ENCODE data around the gene UFSP1.

UFSP1 gene

DNA sequence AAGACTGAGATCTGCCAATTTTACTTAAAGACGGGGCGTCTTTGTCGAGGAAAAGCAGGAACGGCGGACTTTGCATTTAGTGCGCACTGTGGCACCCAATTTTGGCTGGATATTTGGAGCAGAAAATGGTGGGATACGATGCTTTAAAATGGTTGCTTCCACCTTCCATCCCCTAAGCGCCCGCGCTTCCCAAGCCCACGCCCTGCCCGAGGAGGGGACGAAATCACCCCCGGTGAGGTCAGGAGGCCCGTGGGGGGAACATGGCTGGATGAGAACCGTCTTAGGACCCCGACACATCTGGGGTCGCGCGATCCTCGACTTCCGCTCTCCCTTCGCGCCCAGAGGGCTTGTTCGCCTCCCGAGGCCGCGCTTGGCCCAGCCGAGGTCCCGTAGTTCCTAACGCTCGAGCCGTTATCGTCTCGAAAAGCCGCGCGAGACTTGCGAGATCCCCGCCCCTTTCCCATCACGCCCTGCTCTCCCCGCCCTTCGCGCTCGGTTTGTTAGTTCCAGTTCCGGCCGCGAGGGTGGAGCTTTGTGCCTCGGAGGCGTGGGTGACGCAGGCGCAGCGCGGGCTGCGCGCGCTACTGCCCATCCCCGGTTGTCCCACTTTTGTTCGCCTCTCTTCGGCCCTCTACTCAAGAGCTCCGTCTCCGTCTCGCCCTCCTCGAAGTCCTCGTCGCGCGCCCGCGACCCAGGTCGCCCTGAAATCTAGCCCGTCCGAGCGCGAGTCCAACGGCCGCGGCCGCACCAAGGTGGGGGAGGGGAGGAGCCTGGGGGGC lies 14.7 kb downstream of the UFSP1 start, which contains the start of gene SRRT:
SRRT (plus strand) TSS at position 527 of the 779 bp plus-strand sequence. CDS start 488 bp downstream, outside the sequence.
- Histone ChIP-seq H3K4me2 (ENCODE audit: low read depth, low read length) (peak within 1 kb of the TSS; percentile 95), H4K20me1 (ENCODE audit: insufficient read depth, low read length) (no peaks in the 10 kb centered on the region), H3K9me2 (replicated peaks; ENCODE audit: insufficient read depth, low read length) (no peaks in the 10 kb centered on the region), H3K9me3 (replicated peaks; ENCODE audit: insufficient read depth, low read length) (no peaks in the 10 kb centered on the region), H3F3A (ENCODE audit: insufficient read depth, low read length) (0 out of 2 replicates have a peak, but pooled peaks cover 3% of the 10 kb centered on the region), H3K27ac (ENCODE audit: low read length) (peak within 1 kb of the TSS; percentile 83), H3K9ac (ENCODE audit: low read length) (peak within 1 kb of the TSS; percentile 96), H3K4me1 (ENCODE audit: low read length) (peaks cover 11% of the 10 kb centered on the region; the same call in 1 of the 2 replicates), H3K27me3 (replicated peaks; ENCODE audit: insufficient read depth, low read length) (no peaks in the 10 kb centered on the region), H3K79me2 (ENCODE audit: low read length) (peaks cover 48% of the 10 kb centered on the region), H2AFZ (ENCODE audit: low read length) (peak within 1 kb of the TSS; percentile 92), H3K4me3 (ENCODE audit: low read length) (peak within 1 kb of the TSS; percentile 97), H3K36me3 (replicated peaks; ENCODE audit: insufficient read depth, low read length) (no peaks in the 10 kb centered on the region)
- TF ChIP-seq EZH2 (optimal IDR thresholded peaks at IDR 0.05; ENCODE audit: low read depth, low read length) = no peak
- TF ChIP-seq CTCF (IDR thresholded peaks at IDR 0.05; ENCODE audit: low read length) = no peak
- no peak for TF ChIP-seq EZH2phosphoT487 (IDR thresholded peaks at IDR 0.05; ENCODE audit: low read length)
- peak; percentile 99 for DNase-seq

- Histone ChIP-seq H3K9me2 (replicated peaks; ENCODE audit: insufficient read depth, low read length) (no peaks in the 10 kb centered on the region), H2AFZ (ENCODE audit: low read length) (peak overlapping the region; percentile 92), H3K79me2 (ENCODE audit: low read length) (peaks cover 43% of the 10 kb centered on the region)
These were observed 15.3 kb downstream of the UFSP1 start for GRCh38 chr7:100874300-100874576.

GRCh38 chr7:100873599-100874299 lies 15.8 kb downstream of the UFSP1 start:
- Histone ChIP-seq H3K4me2 (ENCODE audit: low read depth, low read length) (no peak overlapping the region; the same call in 1 of the 2 replicates), H3K79me2 (ENCODE audit: low read length) (peaks cover 38% of the 10 kb centered on the region), H3F3A (ENCODE audit: insufficient read depth, low read length) (0 out of 2 replicates have a peak, but pooled peaks cover 3% of the 10 kb centered on the region), H3K9me2 (replicated peaks; ENCODE audit: insufficient read depth, low read length) (no peaks in the 10 kb centered on the region), H3K4me1 (ENCODE audit: low read length) (peaks cover 11% of the 10 kb centered on the region; the same call in 1 of the 2 replicates), H3K4me3 (ENCODE audit: low read length) (no peak overlapping the region), H3K27me3 (replicated peaks; ENCODE audit: insufficient read depth, low read length) (no peaks in the 10 kb centered on the region), H3K27ac (ENCODE audit: low read length) (no peak overlapping the region), H3K9me3 (replicated peaks; ENCODE audit: insufficient read depth, low read length) (no peaks in the 10 kb centered on the region), H3K36me3 (replicated peaks; ENCODE audit: insufficient read depth, low read length) (no peaks in the 10 kb centered on the region), H4K20me1 (ENCODE audit: insufficient read depth, low read length) (no peaks in the 10 kb centered on the region), H2AFZ (ENCODE audit: low read length) (peak overlapping the region; percentile 92), H3K9ac (ENCODE audit: low read length) (no peak overlapping the region)
- no peak for TF ChIP-seq CTCF (IDR thresholded peaks at IDR 0.05; ENCODE audit: low read length)
- no peak for TF ChIP-seq EZH2 (optimal IDR thresholded peaks at IDR 0.05; ENCODE audit: low read depth, low read length)
- TF ChIP-seq EZH2phosphoT487 (IDR thresholded peaks at IDR 0.05; ENCODE audit: low read length) = no peak
- no peak for DNase-seq

More at GRCh38 chr7:100874300-100874576, 15.3 kb downstream of the UFSP1 start:
- no peak for TF ChIP-seq EZH2phosphoT487 (IDR thresholded peaks at IDR 0.05; ENCODE audit: low read length)
- no peak for TF ChIP-seq CTCF (IDR thresholded peaks at IDR 0.05; ENCODE audit: low read length)
- no peaks in the 10 kb centered on the region for H3K27me3 ChIP-seq (replicated peaks; ENCODE audit: insufficient read depth, low read length)
- H4K20me1 ChIP-seq (ENCODE audit: insufficient read depth, low read length) = no peaks in the 10 kb centered on the region
- H3K27ac ChIP-seq (ENCODE audit: low read length) = no peak overlapping the region
- H3K36me3 ChIP-seq (replicated peaks; ENCODE audit: insufficient read depth, low read length) = no peaks in the 10 kb centered on the region
- H3K4me1 ChIP-seq (ENCODE audit: low read length) = peaks cover 11% of the 10 kb centered on the region; the same call in 1 of the 2 replicates
- 0 out of 2 replicates have a peak, but pooled peaks cover 3% of the 10 kb centered on the region for H3F3A ChIP-seq (ENCODE audit: insufficient read depth, low read length)
- no peak for DNase-seq
- no peaks in the 10 kb centered on the region for H3K9me3 ChIP-seq (replicated peaks; ENCODE audit: insufficient read depth, low read length)
- H3K4me2 ChIP-seq (ENCODE audit: low read depth, low read length) = peak overlapping the region; percentile 70
- peak overlapping the region; percentile 97 for H3K4me3 ChIP-seq (ENCODE audit: low read length)
- peak overlapping the region; percentile 96; the same call in 1 of the 2 replicates for H3K9ac ChIP-seq (ENCODE audit: low read length)
